Ovary (tissue), 3 donors: ENCODE results near the gene NOTCH1.

Experiments
- POLR2A ChIP-seq: fragments of 450-650 bp; IDR thresholded peaks from one replicate; pipeline ENCODE4 v1.6.1; 2017; ENCODE audit warnings: antibody characterized with exemption, mild to moderate bottlenecking, moderate library complexity
- TF ChIP-seq, protein P1 (sequence below), 3 donors: fragments of 450-650 bp in 2 of 3; fragments of 200-600 bp in 1 of 3; IDR thresholded peaks; one replicate each; pipeline versions ENCODE4 v1.5.1 to v1.8.0; 2016 to 2022; ENCODE audit warnings: antibody characterized with exemption in 3 of 3, mild to moderate bottlenecking in 1 of 3
- donor health status: DM: no; HTN: no; CAD: no.

DNA sequence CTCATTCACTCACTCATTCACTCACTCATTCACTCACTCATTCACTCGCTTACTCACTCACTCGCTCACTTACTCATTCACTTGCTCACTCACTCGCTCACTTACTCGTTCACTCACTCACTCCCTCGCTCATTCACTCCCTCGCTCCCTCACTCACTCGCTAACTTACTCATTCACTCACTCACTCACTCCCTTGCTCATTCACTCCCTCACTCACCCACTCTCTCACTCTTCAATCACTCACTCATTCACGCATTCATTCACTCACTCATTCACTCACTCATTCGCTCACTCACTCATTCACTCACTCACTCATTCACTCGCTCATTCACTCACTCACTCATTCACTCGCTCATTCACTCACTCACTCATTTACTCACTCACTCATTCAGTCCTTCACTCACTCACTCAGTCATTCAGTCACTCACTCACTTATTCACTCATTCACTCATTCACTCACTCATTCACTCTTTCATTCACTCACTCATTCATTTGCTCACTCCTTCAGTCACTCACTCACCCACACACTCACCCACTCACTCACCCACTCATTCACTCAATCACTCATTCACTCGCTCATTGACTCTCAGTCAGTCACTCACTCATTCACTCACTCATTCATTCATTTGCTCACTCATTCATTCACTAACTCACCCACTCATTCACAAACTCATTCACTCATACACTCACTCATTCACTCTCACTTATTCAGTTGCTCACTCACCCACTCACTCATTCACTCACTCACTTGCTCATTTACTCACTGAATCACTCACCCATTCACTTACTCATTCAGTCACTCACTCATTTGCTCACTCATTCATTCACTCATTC is 36.0 kb upstream of the NOTCH1 start:
- TF ChIP-seq, protein P1, sequence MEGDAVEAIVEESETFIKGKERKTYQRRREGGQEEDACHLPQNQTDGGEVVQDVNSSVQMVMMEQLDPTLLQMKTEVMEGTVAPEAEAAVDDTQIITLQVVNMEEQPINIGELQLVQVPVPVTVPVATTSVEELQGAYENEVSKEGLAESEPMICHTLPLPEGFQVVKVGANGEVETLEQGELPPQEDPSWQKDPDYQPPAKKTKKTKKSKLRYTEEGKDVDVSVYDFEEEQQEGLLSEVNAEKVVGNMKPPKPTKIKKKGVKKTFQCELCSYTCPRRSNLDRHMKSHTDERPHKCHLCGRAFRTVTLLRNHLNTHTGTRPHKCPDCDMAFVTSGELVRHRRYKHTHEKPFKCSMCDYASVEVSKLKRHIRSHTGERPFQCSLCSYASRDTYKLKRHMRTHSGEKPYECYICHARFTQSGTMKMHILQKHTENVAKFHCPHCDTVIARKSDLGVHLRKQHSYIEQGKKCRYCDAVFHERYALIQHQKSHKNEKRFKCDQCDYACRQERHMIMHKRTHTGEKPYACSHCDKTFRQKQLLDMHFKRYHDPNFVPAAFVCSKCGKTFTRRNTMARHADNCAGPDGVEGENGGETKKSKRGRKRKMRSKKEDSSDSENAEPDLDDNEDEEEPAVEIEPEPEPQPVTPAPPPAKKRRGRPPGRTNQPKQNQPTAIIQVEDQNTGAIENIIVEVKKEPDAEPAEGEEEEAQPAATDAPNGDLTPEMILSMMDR (IDR thresholded peaks at IDR 0.05) = no peak
- no peak for TF ChIP-seq POLR2A
